GM19467 (cell line): ENCODE results near the gene IFNGR2.

ENCODE experiments used
- ATAC-seq: cut with Tn5 transposase; IDR thresholded peaks from one replicate; pipeline ENCODE4 v1.9.1; 2021; ENCODE audit warnings: mild to moderate bottlenecking, moderate library complexity; ENCODE audit not compliant: unreplicated experiment

The IFNGR2 gene

DNA sequence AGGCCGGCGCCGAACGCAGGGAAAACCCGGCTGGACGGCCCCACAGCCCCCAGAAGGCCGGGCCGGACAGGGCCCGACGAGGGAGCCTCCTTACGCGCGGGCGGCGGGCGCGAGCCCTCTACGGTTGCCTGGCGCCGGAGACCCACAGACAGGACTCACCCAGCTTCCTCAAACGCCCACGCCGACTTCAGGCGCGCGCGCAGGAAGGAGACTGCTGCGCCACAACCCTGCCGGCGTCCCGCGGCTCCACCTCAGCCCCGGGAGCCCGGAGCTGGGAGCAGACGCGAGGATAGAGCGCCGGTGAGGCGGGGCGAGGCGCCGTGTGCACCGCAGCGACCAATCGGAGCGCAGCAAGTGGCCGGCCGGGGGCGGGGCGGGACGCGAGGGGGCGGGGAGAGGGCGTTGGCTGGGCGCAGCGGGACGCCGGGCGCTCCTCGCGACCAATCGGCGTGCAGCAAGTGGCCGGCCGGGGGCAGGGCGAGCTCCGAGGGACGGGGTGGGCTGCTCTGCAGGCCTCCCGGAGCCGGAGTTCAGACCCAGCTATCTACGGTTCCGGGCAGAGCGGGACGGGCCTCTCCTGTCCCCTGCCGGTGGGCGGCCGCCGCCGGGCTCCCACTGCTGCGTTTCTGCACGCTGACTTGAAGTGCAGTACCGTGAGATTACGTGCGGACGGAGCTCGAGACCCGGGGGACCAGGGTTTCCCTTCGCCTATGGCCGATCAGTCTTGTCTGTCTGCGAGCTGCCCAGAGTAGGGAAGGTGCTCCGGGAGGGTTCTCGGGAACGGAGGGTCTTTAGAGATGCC lies 76.7 kb downstream of the IFNGR2 start, which contains the start of gene TMEM50B:
Gene TMEM50B, minus strand, starts transcription at position 296 of the 802 bp plus-strand sequence. CDS start 11,089 bp downstream, outside the sequence.
- peak; percentile 85 for ATAC-seq

DNA sequence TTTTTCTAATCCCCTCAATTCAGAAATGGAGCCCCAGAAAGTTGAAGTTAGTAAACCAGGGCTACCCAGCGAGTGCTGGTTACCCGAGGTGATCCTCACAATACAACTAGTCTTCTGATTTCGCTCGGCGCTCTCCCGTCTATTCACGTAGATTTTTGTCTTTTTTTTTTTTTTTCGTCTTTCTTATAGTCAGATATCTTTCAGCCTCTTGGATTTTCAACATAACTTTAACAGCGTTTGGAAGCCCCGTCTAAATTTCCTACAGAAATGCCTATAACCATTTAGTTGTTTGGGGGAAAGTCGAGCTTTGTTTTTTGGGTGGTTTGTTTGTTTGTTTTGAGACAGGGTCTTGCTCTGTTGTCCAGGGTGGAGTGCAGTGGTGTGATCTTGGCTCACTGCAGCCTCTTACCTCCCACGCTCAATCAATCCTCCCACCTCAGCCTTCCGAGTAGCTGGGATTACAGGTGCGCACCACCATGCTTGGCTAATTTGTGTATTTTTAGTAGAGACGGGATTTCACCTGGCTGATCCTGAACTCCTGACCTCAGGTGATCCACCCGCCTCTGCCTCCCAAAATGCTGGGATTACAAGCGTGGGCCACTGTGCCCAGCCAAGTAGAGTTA lies 77.4 kb downstream of the IFNGR2 start:
- no peak for ATAC-seq

DNA sequence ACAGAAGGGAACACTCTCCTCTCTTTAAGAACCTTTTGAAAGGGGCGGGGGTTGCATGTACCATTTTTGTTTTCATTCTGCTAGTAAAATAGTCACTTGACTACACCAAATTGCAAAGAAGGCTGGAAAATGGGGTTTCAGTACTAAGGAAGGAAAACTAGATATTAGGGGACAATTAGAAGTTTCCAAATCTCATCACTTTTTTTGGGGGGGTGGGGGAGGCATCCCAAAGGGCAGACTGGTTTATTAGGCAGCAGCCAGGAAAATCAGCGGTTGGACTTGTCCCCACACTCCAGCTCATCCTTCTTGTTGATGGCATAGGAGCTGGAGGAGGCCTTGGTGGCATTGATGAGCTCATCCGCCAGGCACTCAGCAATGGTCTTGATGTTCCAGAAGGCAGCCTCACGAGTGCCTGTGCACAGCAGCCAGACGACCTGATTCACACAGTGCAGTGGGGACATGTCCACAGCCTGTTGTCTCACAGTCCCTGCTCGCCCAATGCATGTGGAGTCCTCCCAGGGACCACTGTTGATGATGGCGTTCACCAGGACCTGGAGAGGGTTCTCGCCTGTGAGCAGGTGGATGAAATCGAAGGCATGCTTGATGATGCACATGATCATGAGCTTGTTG lies 78.2 kb downstream of the IFNGR2 start:
- no peak for ATAC-seq
